ENCODE data around the gene PRKN.

Gene PRKN

DNA sequence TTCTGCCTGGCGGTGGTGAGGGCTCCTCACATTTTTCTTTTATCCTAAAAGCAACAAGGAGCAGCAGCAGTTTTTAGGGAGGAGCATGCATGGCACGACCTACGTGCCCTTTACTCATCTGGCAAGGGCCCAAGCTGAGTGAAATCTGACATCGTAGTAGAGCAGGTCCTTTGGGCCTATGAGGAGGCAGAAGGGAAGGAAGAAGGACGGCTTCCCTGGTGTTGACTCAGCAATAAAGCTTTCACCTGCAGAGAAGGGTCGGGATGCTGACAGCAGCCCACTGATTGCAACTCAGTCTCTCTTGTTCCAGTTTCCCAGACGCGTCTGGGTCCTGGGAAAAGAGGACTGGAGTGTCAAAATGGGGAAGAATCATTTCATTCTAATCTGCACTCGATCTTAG lies 1044.6 kb downstream of the PRKN start:
- no peak overlapping the region for H3K27ac ChIP-seq (ENCODE audit: poor library complexity, severe bottlenecking)
- H3K36me3 ChIP-seq (ENCODE audit: low read depth) = no peaks in the 10 kb centered on the region
- TF ChIP-seq, protein P1, sequence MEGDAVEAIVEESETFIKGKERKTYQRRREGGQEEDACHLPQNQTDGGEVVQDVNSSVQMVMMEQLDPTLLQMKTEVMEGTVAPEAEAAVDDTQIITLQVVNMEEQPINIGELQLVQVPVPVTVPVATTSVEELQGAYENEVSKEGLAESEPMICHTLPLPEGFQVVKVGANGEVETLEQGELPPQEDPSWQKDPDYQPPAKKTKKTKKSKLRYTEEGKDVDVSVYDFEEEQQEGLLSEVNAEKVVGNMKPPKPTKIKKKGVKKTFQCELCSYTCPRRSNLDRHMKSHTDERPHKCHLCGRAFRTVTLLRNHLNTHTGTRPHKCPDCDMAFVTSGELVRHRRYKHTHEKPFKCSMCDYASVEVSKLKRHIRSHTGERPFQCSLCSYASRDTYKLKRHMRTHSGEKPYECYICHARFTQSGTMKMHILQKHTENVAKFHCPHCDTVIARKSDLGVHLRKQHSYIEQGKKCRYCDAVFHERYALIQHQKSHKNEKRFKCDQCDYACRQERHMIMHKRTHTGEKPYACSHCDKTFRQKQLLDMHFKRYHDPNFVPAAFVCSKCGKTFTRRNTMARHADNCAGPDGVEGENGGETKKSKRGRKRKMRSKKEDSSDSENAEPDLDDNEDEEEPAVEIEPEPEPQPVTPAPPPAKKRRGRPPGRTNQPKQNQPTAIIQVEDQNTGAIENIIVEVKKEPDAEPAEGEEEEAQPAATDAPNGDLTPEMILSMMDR (IDR thresholded peaks at IDR 0.05; ENCODE audit: poor library complexity, severe bottlenecking) = no peak
- H3K4me3 ChIP-seq (ENCODE audit: severe bottlenecking) = no peak overlapping the region
- no peaks in the 10 kb centered on the region for H3K27me3 ChIP-seq (ENCODE audit: insufficient read depth, poor library complexity, severe bottlenecking)
- H3K4me1 ChIP-seq (ENCODE audit: insufficient read depth, poor library complexity, severe bottlenecking) = no peaks in the 10 kb centered on the region
- no peak for ATAC-seq (ENCODE audit: low read depth)
- H3K9me3 ChIP-seq (ENCODE audit: severe bottlenecking) = no peaks in the 10 kb centered on the region
- DNase-seq (ENCODE audit: low spot score) = no peak

DNA sequence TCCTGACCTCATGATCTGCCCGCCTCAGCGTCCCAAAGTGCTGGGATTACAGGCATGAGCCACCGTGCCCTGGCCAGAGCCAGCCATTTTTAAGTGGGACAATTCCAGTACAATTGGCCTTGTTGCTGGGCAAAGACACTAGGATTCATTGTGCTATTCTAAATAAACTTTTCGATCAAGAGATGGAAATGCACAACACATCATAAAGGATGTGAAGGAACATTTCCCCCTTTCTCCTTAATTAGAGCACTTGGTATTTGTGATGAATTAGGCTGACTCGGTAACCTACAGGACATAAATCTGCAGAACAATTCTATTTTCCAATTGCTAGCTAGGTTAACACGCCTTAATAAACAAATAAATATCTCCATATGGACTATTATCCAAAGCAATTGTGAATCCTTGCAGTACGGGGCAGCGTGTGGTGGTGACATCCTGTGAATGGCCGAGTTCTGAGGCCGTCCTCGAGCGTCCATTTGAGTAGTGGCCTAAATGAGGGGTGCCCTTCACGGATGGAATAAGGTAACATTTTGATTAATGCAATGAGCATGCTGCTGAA lies 1047.5 kb downstream of the PRKN start:
- DNase-seq (ENCODE audit: low spot score) (no peak), ATAC-seq (ENCODE audit: low read depth) (no peak)
- Histone ChIP-seq H3K27ac (ENCODE audit: poor library complexity, severe bottlenecking) (no peak overlapping the region), H3K27me3 (ENCODE audit: insufficient read depth, poor library complexity, severe bottlenecking) (no peaks in the 10 kb centered on the region), H3K9me3 (ENCODE audit: severe bottlenecking) (no peaks in the 10 kb centered on the region), H3K4me3 (ENCODE audit: severe bottlenecking) (no peak overlapping the region), H3K4me1 (ENCODE audit: insufficient read depth, poor library complexity, severe bottlenecking) (no peaks in the 10 kb centered on the region), H3K36me3 (ENCODE audit: low read depth) (no peaks in the 10 kb centered on the region)
- TF ChIP-seq, protein P1 (IDR thresholded peaks at IDR 0.05; ENCODE audit: poor library complexity, severe bottlenecking) = no peak

DNA sequence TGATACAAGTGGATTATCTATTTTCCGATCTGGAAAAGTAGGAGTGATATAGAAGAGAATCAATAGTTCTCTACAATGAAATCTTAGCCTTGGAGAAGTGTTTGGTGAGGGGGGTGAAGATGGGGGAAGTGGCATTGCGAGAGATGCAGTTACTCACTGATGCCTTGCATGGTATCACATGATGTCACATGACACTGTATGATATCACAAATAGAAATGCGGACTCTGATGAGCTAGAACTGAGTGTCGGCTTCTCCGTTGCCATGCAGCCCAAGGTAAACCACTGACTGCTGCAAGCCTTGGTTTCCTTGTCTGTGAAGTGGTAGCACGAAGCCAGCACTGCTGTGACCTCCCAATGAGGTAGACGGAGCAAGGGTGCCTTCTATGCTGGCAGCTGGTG lies 1050.4 kb downstream of the PRKN start:
- no peak overlapping the region for H3K27ac ChIP-seq (ENCODE audit: poor library complexity, severe bottlenecking)
- no peak overlapping the region for H3K4me3 ChIP-seq (ENCODE audit: severe bottlenecking)
- ATAC-seq (ENCODE audit: low read depth) = no peak
- no peaks in the 10 kb centered on the region for H3K4me1 ChIP-seq (ENCODE audit: insufficient read depth, poor library complexity, severe bottlenecking)
- H3K9me3 ChIP-seq (ENCODE audit: severe bottlenecking) = no peaks in the 10 kb centered on the region
- H3K27me3 ChIP-seq (ENCODE audit: insufficient read depth, poor library complexity, severe bottlenecking) = no peaks in the 10 kb centered on the region
- no peak for DNase-seq (ENCODE audit: low spot score)
- no peaks in the 10 kb centered on the region for H3K36me3 ChIP-seq (ENCODE audit: low read depth)
- TF ChIP-seq, protein P1 (IDR thresholded peaks at IDR 0.05; ENCODE audit: poor library complexity, severe bottlenecking) = no peak

DNA sequence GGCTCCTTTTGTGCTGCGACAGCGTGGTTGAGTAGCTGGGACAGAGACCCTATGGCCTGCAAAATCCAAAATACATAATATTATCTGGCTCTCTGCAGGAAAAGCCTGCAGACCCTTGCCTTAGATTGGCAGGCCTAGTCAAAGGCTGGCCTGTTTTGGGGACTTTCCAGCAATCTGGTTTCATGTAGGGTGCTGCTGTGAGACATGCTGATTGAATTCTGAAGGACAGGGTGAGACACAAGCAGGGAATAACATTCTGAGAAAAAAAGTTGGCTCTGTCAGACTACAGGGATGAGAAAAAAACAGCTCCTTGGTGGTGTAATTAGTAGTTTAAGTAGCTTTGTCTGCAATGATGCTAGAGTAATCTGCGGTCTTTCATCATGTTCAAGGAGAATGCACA lies 1051.0 kb downstream of the PRKN start:
- TF ChIP-seq, protein P1 (IDR thresholded peaks at IDR 0.05; ENCODE audit: poor library complexity, severe bottlenecking) = no peak
- Histone ChIP-seq H3K27ac (ENCODE audit: poor library complexity, severe bottlenecking) (no peak overlapping the region), H3K36me3 (ENCODE audit: low read depth) (no peaks in the 10 kb centered on the region), H3K4me1 (ENCODE audit: insufficient read depth, poor library complexity, severe bottlenecking) (no peaks in the 10 kb centered on the region), H3K9me3 (ENCODE audit: severe bottlenecking) (no peaks in the 10 kb centered on the region), H3K4me3 (ENCODE audit: severe bottlenecking) (no peak overlapping the region), H3K27me3 (ENCODE audit: insufficient read depth, poor library complexity, severe bottlenecking) (no peaks in the 10 kb centered on the region)
- DNase-seq (ENCODE audit: low spot score) = no peak
- no peak for ATAC-seq (ENCODE audit: low read depth)

DNA sequence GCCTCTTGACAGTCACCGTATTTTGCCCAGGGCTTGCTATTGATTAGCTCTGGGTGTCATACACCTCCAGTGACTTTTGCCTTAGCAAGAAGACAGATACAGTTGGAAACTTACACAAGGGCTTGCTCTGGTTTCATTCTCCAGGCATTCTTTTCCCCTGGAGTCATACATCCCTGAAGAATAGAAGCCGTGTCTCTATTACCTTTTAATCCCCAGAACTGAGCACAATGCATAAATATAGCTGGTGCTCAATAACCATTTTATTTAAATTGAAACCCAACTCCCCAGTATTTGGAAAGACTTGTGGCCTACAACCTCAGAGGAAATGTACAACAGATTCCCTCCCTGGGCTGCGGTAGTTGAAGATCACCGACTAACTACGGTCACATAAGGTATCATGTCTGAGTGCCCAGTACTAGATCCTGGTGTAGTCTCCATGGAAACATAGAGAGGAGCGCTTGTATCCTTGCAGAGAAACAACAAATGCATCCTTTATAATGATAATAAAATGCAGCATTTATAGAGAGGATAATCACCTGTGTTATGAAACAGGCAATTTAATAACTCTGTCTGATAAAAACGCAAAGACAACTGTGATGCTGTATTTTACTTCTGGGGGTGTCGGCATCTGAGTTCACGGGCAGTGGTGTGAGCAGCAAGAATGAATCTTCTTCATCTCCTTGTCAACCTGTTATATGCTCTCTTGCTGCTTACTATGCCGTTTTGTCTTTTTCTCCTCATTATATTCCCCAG lies 1052.5 kb downstream of the PRKN start:
- TF ChIP-seq, protein P1 (IDR thresholded peaks at IDR 0.05; ENCODE audit: poor library complexity, severe bottlenecking) = no peak
- H3K4me3 ChIP-seq (ENCODE audit: severe bottlenecking) = no peak overlapping the region
- H3K9me3 ChIP-seq (ENCODE audit: severe bottlenecking) = no peaks in the 10 kb centered on the region
- no peaks in the 10 kb centered on the region for H3K36me3 ChIP-seq (ENCODE audit: low read depth)
- no peak overlapping the region for H3K27ac ChIP-seq (ENCODE audit: poor library complexity, severe bottlenecking)
- H3K4me1 ChIP-seq (ENCODE audit: insufficient read depth, poor library complexity, severe bottlenecking) = no peaks in the 10 kb centered on the region
- DNase-seq (ENCODE audit: low spot score) = no peak
- no peak for ATAC-seq (ENCODE audit: low read depth)
- H3K27me3 ChIP-seq (ENCODE audit: insufficient read depth, poor library complexity, severe bottlenecking) = no peaks in the 10 kb centered on the region
